HL-60/S4 treated with retinoic acid at 250 ng/mL for 4 days and 3 days (cell line): ENCODE results near the gene CYP8B1.

ENCODE experiments used
- in situ Hi-C: fragments of 300-500 bp; cut with MboI; formaldehyde crosslinking; loops from 2 replicates; pipeline ENCODE4 v1.7.0; 2022; ENCODE audit warnings: low sequenced_read_pairs

Gene CYP8B1

GRCh38 chr3:42853739-42854302, 21.9 kb downstream of the CYP8B1 start:
- in situ Hi-C loops, result no loop called here

- in situ Hi-C loops, result no loop called here
Measured at GRCh38 chr3:42853056-42853455, 22.6 kb downstream of the CYP8B1 start.

- in situ Hi-C loops, result no loop called here
Measured at GRCh38 chr3:42852441-42852840, 23.2 kb downstream of the CYP8B1 start.

GRCh38 chr3:42851228-42851834, 24.3 kb downstream of the CYP8B1 start:
- in situ Hi-C loops, result no loop called here

GRCh38 chr3:42850263-42850662, 25.4 kb downstream of the CYP8B1 start:
- in situ Hi-C loops, result no loop called here

GRCh38 chr3:42849017-42849416, 26.7 kb downstream of the CYP8B1 start:
- in situ Hi-C loops, result no loop called here

GRCh38 chr3:42847731-42848130, 27.9 kb downstream of the CYP8B1 start:
- in situ Hi-C loops, result no loop called here

GRCh38 chr3:42846685-42847522, 28.8 kb downstream of the CYP8B1 start:
- in situ Hi-C loops, result no loop called here

GRCh38 chr3:42844815-42845214, 30.9 kb downstream of the CYP8B1 start:
- in situ Hi-C loops, result no loop called here

- in situ Hi-C loops, result no loop called here
Measured at GRCh38 chr3:42844412-42844713, 31.3 kb downstream of the CYP8B1 start.

- in situ Hi-C loops, result no loop called here
Measured at GRCh38 chr3:42843713-42844411, 31.8 kb downstream of the CYP8B1 start.

GRCh38 chr3:42841332-42841731, 34.3 kb downstream of the CYP8B1 start:
- in situ Hi-C loops, result no loop called here

- in situ Hi-C loops, result no loop called here
Measured at GRCh38 chr3:42839616-42840015, 36.1 kb downstream of the CYP8B1 start.

GRCh38 chr3:42838571-42838970, 37.1 kb downstream of the CYP8B1 start:
- in situ Hi-C loops, result no loop called here

- in situ Hi-C loops, result no loop called here
Measured at GRCh38 chr3:42836150-42837123, 39.2 kb downstream of the CYP8B1 start.

GRCh38 chr3:42831321-42831713, 44.4 kb downstream of the CYP8B1 start:
- in situ Hi-C loops, result no loop called here

- in situ Hi-C loops, result no loop called here
Measured at GRCh38 chr3:42830437-42831320, 45.0 kb downstream of the CYP8B1 start.

- in situ Hi-C loops, result no loop called here
Measured at GRCh38 chr3:42829628-42830436, 45.8 kb downstream of the CYP8B1 start.
